Fibroblast of villous mesenchyme (primary cell): ENCODE results near the gene FUT8. TPM values are rescaled to one million over a fixed set of nuclear protein-coding genes. Genes with fewer than 3 reads are reported as not detected.

Experiments used
- DNase-seq: peaks from one replicate; pipeline ENCODE4 v3.0.0-alpha.2; 2010; ENCODE audit warnings: low read depth
- H3K4me3 ChIP-seq: 2 replicates; pipeline ENCODE4 v1.5.1; 2011; ENCODE audit warnings: low read depth, mild to moderate bottlenecking, low read length
- CTCF ChIP-seq: IDR thresholded peaks from 2 replicates; pipeline ENCODE4 v1.5.1; 2012; ENCODE audit warnings: low read depth, mild to moderate bottlenecking, low read length; ENCODE audit not compliant: insufficient read depth
- total RNA-seq: library from RNA; depleted of rRNA; stranded (reverse); fragments of >200 nt; gene quantifications from 2 replicates; pipeline ENCODE4 v1.2.3, GENCODE V29; 2012

The FUT8 gene
- total RNA-seq, 1 donor: 120 TPM

- no peak for TF ChIP-seq CTCF
- no peak for DNase-seq
- H3K4me3 ChIP-seq: no peak overlapping the region
These were observed 136.3 kb downstream of the FUT8 start for GRCh38 chr14:65548878-65549277.

GRCh38 chr14:65549429-65549828 lies 136.9 kb downstream of the FUT8 start:
- H3K4me3 ChIP-seq: no peak overlapping the region
- TF ChIP-seq CTCF: no peak

DNA sequence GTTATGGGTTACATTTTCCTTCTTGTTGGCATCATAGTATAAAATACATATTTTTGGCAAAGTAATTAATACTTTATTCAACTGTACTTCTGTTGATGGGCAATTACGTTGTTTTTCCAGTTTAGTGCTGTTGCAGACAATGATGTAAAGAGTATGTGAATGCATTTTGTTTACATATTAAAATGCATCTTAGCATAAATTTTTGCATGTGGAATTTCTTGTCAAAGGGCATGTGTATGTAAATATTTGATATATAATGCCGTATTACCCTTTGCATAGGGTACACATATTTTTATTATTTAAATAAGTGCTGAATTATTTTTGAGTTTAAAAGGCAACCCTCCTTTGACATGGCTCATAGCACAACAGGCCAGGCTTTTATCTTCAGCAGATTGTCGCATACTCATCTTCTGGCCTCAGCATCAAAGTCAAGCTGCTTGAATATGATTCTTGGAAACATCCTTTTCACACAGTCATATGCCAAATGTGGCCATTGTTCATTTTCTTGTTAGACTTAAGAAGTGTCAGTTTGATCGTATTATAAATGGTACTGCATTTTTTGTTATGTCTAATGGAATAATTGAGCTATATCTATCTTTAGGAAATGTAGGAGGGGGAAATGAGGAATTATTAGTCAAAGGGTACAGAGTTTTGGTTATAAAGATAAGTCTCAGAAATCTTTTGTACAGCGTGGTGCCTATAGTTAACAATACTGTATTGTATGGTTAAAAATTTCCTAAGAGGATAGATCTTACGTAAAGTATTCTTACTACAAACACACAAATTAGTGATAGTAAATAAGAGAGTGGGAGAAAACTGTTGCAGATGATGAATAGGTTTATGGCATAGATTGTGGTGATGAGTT lies 138.5 kb downstream of the FUT8 start:
- no peak for TF ChIP-seq CTCF
- no peak for DNase-seq
- H3K4me3 ChIP-seq: no peak overlapping the region

More at GRCh38 chr14:65549429-65549828, 136.9 kb downstream of the FUT8 start:
- DNase-seq: no peak

DNA sequence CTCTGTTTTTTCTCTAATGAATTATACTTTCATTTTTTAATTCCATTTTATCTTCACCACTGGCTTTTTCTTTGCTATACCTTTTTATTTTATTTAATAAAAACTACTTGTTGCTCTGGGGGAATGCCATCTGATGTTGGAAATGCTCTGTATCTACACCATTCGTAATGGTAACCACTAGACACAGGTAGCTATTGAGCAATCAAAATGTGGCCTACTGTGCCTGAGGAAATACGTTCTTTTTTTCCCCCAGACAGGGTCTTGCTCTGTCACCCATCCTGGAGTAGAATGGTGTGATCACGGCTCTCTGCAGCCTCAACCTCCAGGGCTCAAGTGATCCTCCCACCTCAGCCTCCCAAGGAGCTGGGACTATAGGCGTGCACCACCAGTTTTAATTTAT lies 140.2 kb downstream of the FUT8 start:
- H3K4me3 ChIP-seq: no peak overlapping the region
- no peak for DNase-seq
- no peak for TF ChIP-seq CTCF

DNA sequence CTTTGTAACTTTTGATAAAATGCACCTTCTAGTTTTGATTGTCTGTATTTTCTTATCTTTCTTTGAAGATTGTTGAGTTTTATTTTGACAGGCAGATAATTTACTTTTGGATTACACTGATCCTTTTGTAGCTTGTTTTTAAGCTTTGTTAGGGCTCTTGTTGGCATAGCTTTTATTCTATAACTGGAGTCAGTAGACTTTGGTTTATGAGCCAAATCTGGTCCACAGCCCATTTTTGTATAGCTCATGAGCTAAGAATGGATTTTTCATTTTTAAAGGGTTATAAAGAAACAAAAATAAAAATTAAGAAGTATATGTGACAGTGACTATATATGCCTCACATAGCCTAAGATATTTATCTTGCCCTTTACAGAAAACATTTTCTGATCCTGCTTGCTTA lies 142.3 kb downstream of the FUT8 start:
- no peak for TF ChIP-seq CTCF
- no peak overlapping the region for H3K4me3 ChIP-seq
- DNase-seq: no peak

- no peak for DNase-seq
- TF ChIP-seq CTCF: no peak
- no peak overlapping the region for H3K4me3 ChIP-seq
These were observed 142.8 kb downstream of the FUT8 start for GRCh38 chr14:65555358-65555757.
